WTC11 (cell line): ENCODE data around the gene TUBB2B. TPM values are rescaled to one million over a fixed set of nuclear protein-coding genes. Genes with fewer than 3 reads are reported as not detected.

ENCODE experiments used
- ATAC-seq: fragments of 200-7000 bp; cut with Tn5 transposase; 2 replicates; pipeline ENCODE4 v1.10.0; 2021; ENCODE audit warnings: mild to moderate bottlenecking, moderate library complexity
- CTCF ChIA-PET: fragments of 300-600 bp; sonication (Branson Sonifier 250); formaldehyde crosslinking; loops from one replicate; lab custom pipeline; 2021; ENCODE audit warnings: antibody characterized with exemption; lab: Charles Lee
- POLR2A ChIA-PET: fragments of 350-600 bp; sonication (Branson Sonifier 250); formaldehyde crosslinking; loops from one replicate; lab custom pipeline; 2021; ENCODE audit warnings: antibody characterized with exemption; lab: Charles Lee
- DNase-seq: peaks from one replicate; pipeline ENCODE4 v3.0.0; 2021; ENCODE audit warnings: low spot score
- H3K27ac Mint-ChIP-seq: 2 replicates; pipeline ENCODE4 v1.8.0; 2021; ENCODE audit warnings: mixed read lengths
- H3K27me3 Mint-ChIP-seq: 2 replicates; pipeline ENCODE4 v1.8.0; 2021; ENCODE audit warnings: low read depth, mild to moderate bottlenecking, moderate library complexity, mixed read lengths
- H3K36me3 Mint-ChIP-seq: 2 replicates; pipeline ENCODE4 v1.8.0; 2021; ENCODE audit warnings: mixed read lengths
- H3K4me1 Mint-ChIP-seq: 2 replicates; pipeline ENCODE4 v1.8.0; 2022; ENCODE audit warnings: mixed read lengths
- H3K4me3 Mint-ChIP-seq: 2 replicates; pipeline ENCODE4 v1.8.0; 2021; ENCODE audit warnings: mild to moderate bottlenecking, moderate library complexity, mixed read lengths
- H3K9me3 Mint-ChIP-seq: 2 replicates; pipeline ENCODE4 v1.8.0; 2021; ENCODE audit warnings: mixed read lengths
- ELF4 ChIP-seq: sonication (generic); formaldehyde crosslinking; IDR thresholded peaks from 2 replicates; pipeline ENCODE4 v1.8.1; 2022; ENCODE audit warnings: low read depth, mild to moderate bottlenecking, moderate library complexity, missing genetic modification reagents
- GABPB1 ChIP-seq: sonication (generic); formaldehyde crosslinking; IDR thresholded peaks from 2 replicates; pipeline ENCODE4 v1.8.1; 2023; ENCODE audit warnings: mild to moderate bottlenecking, missing genetic modification reagents
- GRHL2 ChIP-seq: fragments of 250-450 bp; sonication (Bioruptor Pico); IDR thresholded peaks from 2 replicates; pipeline ENCODE4 v1.8.0; 2022; ENCODE audit warnings: mild to moderate bottlenecking, moderate library complexity; ENCODE audit not compliant: insufficient replicate concordance, severe bottlenecking
- GTF2I ChIP-seq: fragments of 250-450 bp; sonication (Bioruptor Pico); conservative IDR thresholded peaks from 2 replicates; pipeline ENCODE4 v1.4.0; 2021; ENCODE audit warnings: mild to moderate bottlenecking
- HMGA2 ChIP-seq: fragments of 250-450 bp; sonication (Bioruptor Pico); IDR thresholded peaks from 2 replicates; pipeline ENCODE4 v1.4.0; 2021; ENCODE audit warnings: mild to moderate bottlenecking, moderate library complexity
- MAX ChIP-seq: sonication (generic); formaldehyde crosslinking; IDR thresholded peaks from 2 replicates; pipeline ENCODE4 v1.8.0; 2022; ENCODE audit warnings: mild to moderate bottlenecking, missing genetic modification reagents
- NFYB ChIP-seq: sonication (generic); formaldehyde crosslinking; conservative IDR thresholded peaks from 2 replicates; pipeline ENCODE4 v1.8.0; 2022; ENCODE audit warnings: low read depth, missing genetic modification reagents
- NR1H2 ChIP-seq: sonication (generic); formaldehyde crosslinking; IDR thresholded peaks from 2 replicates; pipeline ENCODE4 v1.9.0; 2021; ENCODE audit warnings: mild to moderate bottlenecking, moderate library complexity, missing genetic modification reagents
- OVOL2 ChIP-seq: fragments of 250-450 bp; sonication (Bioruptor Pico); IDR thresholded peaks from 2 replicates; pipeline ENCODE4 v1.9.0; 2021; ENCODE audit warnings: mild to moderate bottlenecking, borderline replicate concordance
- SP1 ChIP-seq: sonication (generic); formaldehyde crosslinking; conservative IDR thresholded peaks from 2 replicates; pipeline ENCODE4 v1.8.1; 2022; ENCODE audit warnings: missing genetic modification reagents
- STAT6 ChIP-seq: sonication (generic); formaldehyde crosslinking; conservative IDR thresholded peaks from 2 replicates; pipeline ENCODE4 v1.8.1; 2023; ENCODE audit warnings: mild to moderate bottlenecking, low read depth, missing genetic modification reagents, moderate library complexity
- ZNF138 ChIP-seq: sonication (generic); formaldehyde crosslinking; conservative IDR thresholded peaks from 2 replicates; pipeline ENCODE4 v1.8.1; 2022; ENCODE audit warnings: mild to moderate bottlenecking, moderate library complexity, missing genetic modification reagents
- ZNF219 ChIP-seq: sonication (generic); formaldehyde crosslinking; IDR thresholded peaks from 2 replicates; pipeline ENCODE4 v1.8.0; 2023; ENCODE audit warnings: missing genetic modification reagents, mild to moderate bottlenecking, borderline replicate concordance
- ZNF423 ChIP-seq: fragments of 250-450 bp; sonication (Bioruptor Pico); IDR thresholded peaks from 2 replicates; pipeline ENCODE4 v2.1.2; 2022; ENCODE audit warnings: mild to moderate bottlenecking, moderate library complexity
- total RNA-seq: library from RNA; stranded (reverse); gene quantifications from 3 replicates; pipeline ENCODE4 v1.2.3, GENCODE V29; 2021
- TF ChIP-seq, protein P1 (sequence below): sonication (generic); formaldehyde crosslinking; IDR thresholded peaks from 2 replicates; pipeline ENCODE4 v1.8.0; 2022; ENCODE audit warnings: mild to moderate bottlenecking, missing genetic modification reagents
- TF ChIP-seq, protein P2 (sequence below): fragments of 250-450 bp; sonication (Bioruptor Pico); conservative IDR thresholded peaks from 2 replicates; pipeline ENCODE4 v1.9.0; 2021; ENCODE audit warnings: mild to moderate bottlenecking
- TF ChIP-seq, protein P3 (sequence below): sonication (generic); formaldehyde crosslinking; IDR thresholded peaks from 2 replicates; pipeline ENCODE4 v1.8.0; 2023; ENCODE audit warnings: missing genetic modification reagents, mild to moderate bottlenecking, borderline replicate concordance
- TF ChIP-seq, protein P4 (sequence below): fragments of 250-450 bp; sonication (Bioruptor Pico); IDR thresholded peaks from 2 replicates; pipeline ENCODE4 v1.8.0; 2021; ENCODE audit warnings: mild to moderate bottlenecking

Gene TUBB2B
- total RNA-seq, 1 experiment from 2014 or later: 591 TPM

DNA sequence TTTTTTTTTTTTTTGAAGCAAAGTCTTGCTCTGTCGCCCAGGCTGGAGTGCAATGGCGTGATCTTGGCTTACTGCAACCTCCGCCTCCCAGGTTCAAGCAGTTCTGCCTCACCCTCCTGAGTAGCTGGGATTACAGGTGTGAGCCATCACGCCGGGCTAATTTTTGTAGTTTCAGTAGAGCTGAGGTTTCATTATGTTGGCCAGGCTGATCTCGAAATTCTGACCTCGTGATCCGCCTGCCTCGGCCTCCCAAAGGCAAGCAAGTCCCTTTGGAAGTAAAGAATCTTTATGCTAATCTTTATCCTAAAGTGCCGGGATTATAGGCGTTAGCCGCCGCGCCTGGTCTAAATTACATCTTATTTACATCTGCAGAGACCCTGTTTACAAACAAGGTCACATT lies 32.8 kb upstream of the TUBB2B start:
- Mint-ChIP-seq H3K27ac (peak overlapping the region; percentile 66; the same call in 1 of the 2 replicates), H3K4me3 (peak overlapping the region; percentile 98), H3K36me3 (peaks cover 21% of the 10 kb centered on the region), H3K4me1 (peaks cover 30% of the 10 kb centered on the region), H3K9me3 (peaks cover 3% of the 10 kb centered on the region), H3K27me3 (peaks cover 4% of the 10 kb centered on the region)
- no peak for DNase-seq
- CTCF ChIA-PET: interaction anchor here (0.6 to 3.5 kb wide), 8 partner anchors 9 to 489 kb away, joined by 3 to 22 read pairs (median 5); no protein-coding TSS in a partner anchor
- ATAC-seq: no peak
- POLR2A ChIA-PET: no interaction called here
- TF ChIP-seq, protein P1, sequence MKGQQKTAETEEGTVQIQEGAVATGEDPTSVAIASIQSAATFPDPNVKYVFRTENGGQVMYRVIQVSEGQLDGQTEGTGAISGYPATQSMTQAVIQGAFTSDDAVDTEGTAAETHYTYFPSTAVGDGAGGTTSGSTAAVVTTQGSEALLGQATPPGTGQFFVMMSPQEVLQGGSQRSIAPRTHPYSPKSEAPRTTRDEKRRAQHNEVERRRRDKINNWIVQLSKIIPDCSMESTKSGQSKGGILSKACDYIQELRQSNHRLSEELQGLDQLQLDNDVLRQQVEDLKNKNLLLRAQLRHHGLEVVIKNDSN (CRISPR knock-in tag): no peak
- TF ChIP-seq ZNF423 (CRISPR knock-in tag) (no peak), ZNF138 (CRISPR knock-in tag) (no peak)

GRCh38 chr6:3259491-3259958 lies 32.1 kb upstream of the TUBB2B start:
- POLR2A ChIA-PET: interaction anchor here (0.5 to 1.7 kb wide), 3 partner anchors 29 to 426 kb away, joined by 3 to 4 read pairs (median 3); partner anchors contain the start of gene TUBB2B
- TF ChIP-seq MAX (CRISPR knock-in tag) (peak; percentile 64), GABPB1 (CRISPR knock-in tag) (no peak), GRHL2 (no peak)
- Mint-ChIP-seq H3K27me3 (peaks cover 4% of the 10 kb centered on the region), H3K36me3 (peaks cover 21% of the 10 kb centered on the region; the same call in 1 of the 2 replicates), H3K9me3 (peaks cover 11% of the 10 kb centered on the region), H3K27ac (peak overlapping the region; percentile 93), H3K4me1 (peaks cover 30% of the 10 kb centered on the region), H3K4me3 (peak overlapping the region; percentile 98)
- DNase-seq (no peak), ATAC-seq (peak; percentile 7)
- CTCF ChIA-PET: interaction anchor here (0.8 to 3.5 kb wide), 11 partner anchors 8 to 490 kb away, joined by 3 to 22 read pairs (median 5); no protein-coding TSS in a partner anchor

GRCh38 chr6:3258720-3259490 lies 31.5 kb upstream of the TUBB2B start, which contains the start of gene PSMG4:
Gene PSMG4, plus strand, starts transcription at chr6:3258947. Its CDS starts 76 bp downstream, at chr6:3259023.
- ChIA-PET POLR2A (interaction anchor here (1.0 to 1.7 kb wide), 3 partner anchors 29 to 96 kb away, joined by 3 to 4 read pairs (median 3); partner anchors contain the start of gene TUBB2B), CTCF (interaction anchor here (0.6 to 3.5 kb wide), 13 partner anchors 8 to 260 kb away, joined by 3 to 22 read pairs (median 5); partner anchors contain the start of gene NQO2)
- Mint-ChIP-seq H3K4me3 (peak within 1 kb of the TSS; percentile 98), H3K27me3 (peaks cover 4% of the 10 kb centered on the region), H3K27ac (peak within 1 kb of the TSS; percentile 93), H3K9me3 (peaks cover 17% of the 10 kb centered on the region), H3K4me1 (peaks cover 30% of the 10 kb centered on the region), H3K36me3 (peaks cover 25% of the 10 kb centered on the region)
- ATAC-seq: peak; percentile 89
- DNase-seq: peak; percentile 97
- TF ChIP-seq STAT6: no peak
- TF ChIP-seq NR1H2 (CRISPR knock-in tag): no peak
- TF ChIP-seq, protein P2, sequence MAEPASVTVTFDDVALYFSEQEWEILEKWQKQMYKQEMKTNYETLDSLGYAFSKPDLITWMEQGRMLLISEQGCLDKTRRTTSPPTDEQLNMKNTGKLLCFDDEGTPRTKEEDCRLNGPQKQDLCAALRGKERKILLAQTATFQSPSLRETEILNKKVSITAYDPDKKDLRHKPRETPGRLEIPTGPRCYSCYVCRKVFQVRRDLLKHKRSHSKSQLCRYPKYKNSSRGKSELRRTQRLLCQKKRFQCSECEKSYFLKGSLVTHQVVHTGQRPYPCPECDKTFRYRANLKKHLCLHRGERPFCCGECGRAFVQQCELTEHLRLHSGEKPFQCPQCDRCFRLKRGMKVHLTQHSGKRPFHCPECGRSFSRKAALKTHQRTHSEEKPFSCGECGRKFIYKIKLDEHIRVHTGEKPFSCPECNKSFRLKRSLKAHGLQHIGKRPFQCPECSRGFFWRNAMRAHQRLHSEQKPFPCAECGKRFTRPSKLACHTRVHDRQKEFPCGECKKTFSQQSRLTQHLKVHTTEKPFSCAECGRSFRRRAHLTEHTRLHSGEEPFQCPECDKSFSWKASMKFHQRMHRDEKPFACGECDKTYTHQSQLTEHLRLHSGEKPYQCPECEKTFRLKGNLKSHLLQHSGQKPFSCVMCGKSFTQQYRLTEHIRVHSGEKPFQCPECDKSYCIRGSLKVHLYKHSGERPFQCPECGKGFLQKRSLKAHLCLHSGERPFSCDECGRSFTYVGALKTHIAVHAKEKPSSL: no peak
- TF ChIP-seq, protein P3, sequence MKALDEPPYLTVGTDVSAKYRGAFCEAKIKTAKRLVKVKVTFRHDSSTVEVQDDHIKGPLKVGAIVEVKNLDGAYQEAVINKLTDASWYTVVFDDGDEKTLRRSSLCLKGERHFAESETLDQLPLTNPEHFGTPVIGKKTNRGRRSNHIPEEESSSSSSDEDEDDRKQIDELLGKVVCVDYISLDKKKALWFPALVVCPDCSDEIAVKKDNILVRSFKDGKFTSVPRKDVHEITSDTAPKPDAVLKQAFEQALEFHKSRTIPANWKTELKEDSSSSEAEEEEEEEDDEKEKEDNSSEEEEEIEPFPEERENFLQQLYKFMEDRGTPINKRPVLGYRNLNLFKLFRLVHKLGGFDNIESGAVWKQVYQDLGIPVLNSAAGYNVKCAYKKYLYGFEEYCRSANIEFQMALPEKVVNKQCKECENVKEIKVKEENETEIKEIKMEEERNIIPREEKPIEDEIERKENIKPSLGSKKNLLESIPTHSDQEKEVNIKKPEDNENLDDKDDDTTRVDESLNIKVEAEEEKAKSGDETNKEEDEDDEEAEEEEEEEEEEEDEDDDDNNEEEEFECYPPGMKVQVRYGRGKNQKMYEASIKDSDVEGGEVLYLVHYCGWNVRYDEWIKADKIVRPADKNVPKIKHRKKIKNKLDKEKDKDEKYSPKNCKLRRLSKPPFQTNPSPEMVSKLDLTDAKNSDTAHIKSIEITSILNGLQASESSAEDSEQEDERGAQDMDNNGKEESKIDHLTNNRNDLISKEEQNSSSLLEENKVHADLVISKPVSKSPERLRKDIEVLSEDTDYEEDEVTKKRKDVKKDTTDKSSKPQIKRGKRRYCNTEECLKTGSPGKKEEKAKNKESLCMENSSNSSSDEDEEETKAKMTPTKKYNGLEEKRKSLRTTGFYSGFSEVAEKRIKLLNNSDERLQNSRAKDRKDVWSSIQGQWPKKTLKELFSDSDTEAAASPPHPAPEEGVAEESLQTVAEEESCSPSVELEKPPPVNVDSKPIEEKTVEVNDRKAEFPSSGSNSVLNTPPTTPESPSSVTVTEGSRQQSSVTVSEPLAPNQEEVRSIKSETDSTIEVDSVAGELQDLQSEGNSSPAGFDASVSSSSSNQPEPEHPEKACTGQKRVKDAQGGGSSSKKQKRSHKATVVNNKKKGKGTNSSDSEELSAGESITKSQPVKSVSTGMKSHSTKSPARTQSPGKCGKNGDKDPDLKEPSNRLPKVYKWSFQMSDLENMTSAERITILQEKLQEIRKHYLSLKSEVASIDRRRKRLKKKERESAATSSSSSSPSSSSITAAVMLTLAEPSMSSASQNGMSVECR (CRISPR knock-in tag): peak; percentile 67; the same call in 1 of the 2 replicates
- no peak for TF ChIP-seq HMGA2 (CRISPR knock-in tag)
- no peak for TF ChIP-seq GTF2I (CRISPR knock-in tag)
- TF ChIP-seq OVOL2 (CRISPR knock-in tag): no peak
- no peak for TF ChIP-seq NFYB (CRISPR knock-in tag)
- TF ChIP-seq, protein P4, sequence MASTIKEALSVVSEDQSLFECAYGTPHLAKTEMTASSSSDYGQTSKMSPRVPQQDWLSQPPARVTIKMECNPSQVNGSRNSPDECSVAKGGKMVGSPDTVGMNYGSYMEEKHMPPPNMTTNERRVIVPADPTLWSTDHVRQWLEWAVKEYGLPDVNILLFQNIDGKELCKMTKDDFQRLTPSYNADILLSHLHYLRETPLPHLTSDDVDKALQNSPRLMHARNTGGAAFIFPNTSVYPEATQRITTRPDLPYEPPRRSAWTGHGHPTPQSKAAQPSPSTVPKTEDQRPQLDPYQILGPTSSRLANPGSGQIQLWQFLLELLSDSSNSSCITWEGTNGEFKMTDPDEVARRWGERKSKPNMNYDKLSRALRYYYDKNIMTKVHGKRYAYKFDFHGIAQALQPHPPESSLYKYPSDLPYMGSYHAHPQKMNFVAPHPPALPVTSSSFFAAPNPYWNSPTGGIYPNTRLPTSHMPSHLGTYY (CRISPR knock-in tag): no peak
- TF ChIP-seq SP1 (CRISPR knock-in tag): peak; percentile 98
- TF ChIP-seq ZNF219 (CRISPR knock-in tag): no peak
- TF ChIP-seq ELF4 (CRISPR knock-in tag): no peak
